Measurements from ENCODE around the gene DESI1.
A peak's percentile ranks its signal among the peaks of the same experiment; 100 is the strongest.
"Not testable (repeated sequence)": the region's sequence is repeated elsewhere in the genome, so short reads cannot be mapped to it uniquely, and the experiment has no call there.

The DESI1 gene

GRCh38 chr22:41595703-41596102, 25.1 kb downstream of the DESI1 start:
- Histone ChIP-seq H3K4me3 (ENCODE audit: low read length) (no peak overlapping the region), H3K27me3 (ENCODE audit: insufficient read depth, low read length) (no peaks in the 10 kb centered on the region), H3K9me3 (ENCODE audit: low read length) (no peaks in the 10 kb centered on the region), H3K36me3 (ENCODE audit: insufficient read depth, low read length) (peaks cover 6% of the 10 kb centered on the region), H2AFZ (ENCODE audit: low read depth, low read length) (no peak overlapping the region), H3K4me1 (ENCODE audit: insufficient read depth, low read length) (peaks cover 4% of the 10 kb centered on the region)

DNA sequence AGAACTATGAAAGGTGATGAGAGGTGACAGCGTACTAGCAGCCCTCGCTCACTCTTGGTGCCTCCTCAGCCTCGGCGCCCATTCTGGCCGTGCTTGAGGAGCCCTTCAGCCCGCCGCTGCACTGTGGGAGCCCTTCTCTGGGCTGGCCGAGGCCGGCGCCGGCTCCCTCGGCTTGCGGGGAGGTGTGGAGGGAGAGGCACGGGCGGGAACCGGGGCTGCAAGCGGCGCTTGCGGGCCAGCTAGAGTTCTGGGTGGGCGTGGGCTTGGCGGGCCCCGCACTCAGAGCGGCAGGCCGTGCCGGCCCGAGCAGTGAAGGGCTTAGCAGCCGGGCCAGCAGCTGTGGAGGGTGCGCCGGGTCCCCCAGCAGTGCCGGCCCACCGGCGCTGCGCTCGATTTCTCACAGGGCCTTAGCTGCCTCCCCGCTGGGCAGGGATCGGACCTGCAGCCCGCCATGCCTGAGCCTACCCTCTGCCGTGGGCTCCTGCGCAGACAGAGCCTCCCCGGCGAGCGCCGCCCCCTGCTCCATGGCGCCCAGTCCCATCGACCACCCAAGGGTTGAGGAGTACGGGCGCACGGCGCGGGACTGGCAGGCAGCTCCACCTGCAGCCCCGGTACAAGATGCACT, 27.4 kb downstream of the DESI1 start:
- peaks cover 11% of the 10 kb centered on the region for H3K4me1 ChIP-seq (ENCODE audit: insufficient read depth, low read length)
- not testable (repeated sequence) for H3K4me3 ChIP-seq (ENCODE audit: low read length); H3K9me3 ChIP-seq (ENCODE audit: low read length); H3K27me3 ChIP-seq (ENCODE audit: insufficient read depth, low read length); H2AFZ ChIP-seq (ENCODE audit: low read depth, low read length); H3K36me3 ChIP-seq (ENCODE audit: insufficient read depth, low read length)

DNA sequence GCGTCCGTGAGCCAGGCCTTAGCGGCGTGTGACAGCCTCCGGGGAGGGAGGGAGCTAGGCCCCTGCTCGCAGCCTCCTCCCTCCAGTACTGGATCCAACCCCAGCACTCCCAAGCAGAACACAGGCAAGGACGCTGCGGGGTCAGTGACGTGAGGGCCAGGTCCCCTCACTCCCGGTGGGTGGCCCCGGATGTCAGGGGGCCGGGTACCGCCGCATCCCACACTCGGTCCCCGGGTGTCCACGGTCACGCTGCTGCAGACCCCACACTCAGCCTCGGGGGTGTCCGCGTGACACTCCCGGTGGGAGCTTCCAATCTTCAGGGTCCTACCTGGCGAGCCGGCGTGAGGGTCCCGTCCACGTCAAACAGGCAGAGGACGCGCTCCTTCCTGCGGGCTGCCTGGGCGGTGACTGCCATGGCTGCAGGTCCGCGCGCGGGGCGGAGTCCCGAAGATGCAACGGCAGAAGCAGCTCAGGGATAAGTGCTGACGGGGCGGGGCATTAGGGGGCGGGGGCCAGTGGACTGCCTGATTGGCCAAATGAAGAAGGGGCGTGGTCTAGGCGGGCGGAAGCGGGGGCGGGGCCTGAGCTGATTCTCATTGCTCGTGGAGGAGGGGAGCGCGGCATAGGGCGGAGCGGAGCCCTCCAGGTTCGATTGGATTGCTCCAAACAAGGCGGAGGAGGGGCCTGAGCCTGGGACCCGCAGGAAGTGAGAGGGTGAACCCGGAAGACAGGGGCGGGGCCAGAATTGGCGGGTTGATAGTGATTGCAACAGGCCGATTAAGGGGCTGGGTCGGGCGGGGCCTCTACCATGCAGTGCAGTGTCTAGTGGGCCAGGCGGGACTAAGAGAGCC, 31.2 kb downstream of the DESI1 start, which contains the start of gene PMM1:
Gene PMM1, minus strand, starts transcription at position 450 of the 851 bp plus-strand sequence. Its CDS starts 35 bp downstream, at position 415.
- Histone ChIP-seq H3K27me3 (ENCODE audit: insufficient read depth, low read length) (no peaks in the 10 kb centered on the region), H3K4me3 (ENCODE audit: low read length) (peak within 1 kb of the TSS; percentile 77), H2AFZ (ENCODE audit: low read depth, low read length) (peak within 1 kb of the TSS; percentile 27), H3K36me3 (ENCODE audit: insufficient read depth, low read length) (peaks cover 4% of the 10 kb centered on the region), H3K4me1 (ENCODE audit: insufficient read depth, low read length) (peaks cover 10% of the 10 kb centered on the region), H3K9me3 (ENCODE audit: low read length) (no peaks in the 10 kb centered on the region)

DNA sequence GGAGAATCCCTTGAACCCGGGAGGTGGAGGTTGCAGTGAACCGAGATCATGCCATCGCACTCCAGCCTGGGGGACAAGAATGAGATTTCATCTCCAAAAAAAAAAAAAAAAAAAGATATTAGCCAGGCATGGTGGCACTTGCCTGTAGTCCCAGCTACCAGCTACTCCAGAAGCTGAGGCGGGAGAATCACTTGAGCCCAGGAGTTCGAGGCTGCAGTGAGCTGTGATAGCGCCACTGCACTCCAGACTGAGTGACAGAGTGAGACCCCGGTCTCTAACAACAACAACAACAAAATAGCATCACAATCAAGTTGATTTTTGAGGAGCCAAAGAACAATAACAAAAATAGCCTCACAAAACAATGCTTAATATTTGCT, 33.5 kb downstream of the DESI1 start:
- H3K9me3 ChIP-seq (ENCODE audit: low read length): no peaks in the 10 kb centered on the region
- H3K4me1 ChIP-seq (ENCODE audit: insufficient read depth, low read length): peaks cover 10% of the 10 kb centered on the region
- no peak overlapping the region for H2AFZ ChIP-seq (ENCODE audit: low read depth, low read length)
- peaks cover 10% of the 10 kb centered on the region for H3K36me3 ChIP-seq (ENCODE audit: insufficient read depth, low read length)
- no peaks in the 10 kb centered on the region for H3K27me3 ChIP-seq (ENCODE audit: insufficient read depth, low read length)
- H3K4me3 ChIP-seq (ENCODE audit: low read length): no peak overlapping the region

DNA sequence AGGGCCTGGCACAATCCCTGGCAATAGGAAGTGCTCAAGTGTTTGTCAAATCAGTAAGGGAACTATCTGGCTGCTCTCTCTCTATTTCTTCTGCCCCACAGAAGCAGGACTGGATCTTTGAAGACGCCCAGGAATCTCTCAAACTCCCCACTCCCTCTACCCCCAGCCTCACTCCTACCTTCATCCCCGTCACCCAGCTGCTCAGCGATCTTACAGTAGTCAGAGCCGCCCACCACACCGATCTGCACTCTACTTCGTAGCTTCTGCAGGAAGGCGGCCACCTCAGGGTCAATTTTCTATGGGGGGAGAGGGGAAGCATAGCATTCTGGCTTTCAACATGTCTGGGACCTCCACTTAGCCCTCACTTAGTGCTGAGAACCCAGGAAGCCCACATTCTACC, 34.9 kb downstream of the DESI1 start:
- Histone ChIP-seq H3K36me3 (ENCODE audit: insufficient read depth, low read length) (peaks cover 10% of the 10 kb centered on the region), H3K27me3 (ENCODE audit: insufficient read depth, low read length) (no peaks in the 10 kb centered on the region), H3K9me3 (ENCODE audit: low read length) (no peaks in the 10 kb centered on the region), H2AFZ (ENCODE audit: low read depth, low read length) (no peak overlapping the region), H3K4me1 (ENCODE audit: insufficient read depth, low read length) (peaks cover 10% of the 10 kb centered on the region), H3K4me3 (ENCODE audit: low read length) (no peak overlapping the region)

DNA sequence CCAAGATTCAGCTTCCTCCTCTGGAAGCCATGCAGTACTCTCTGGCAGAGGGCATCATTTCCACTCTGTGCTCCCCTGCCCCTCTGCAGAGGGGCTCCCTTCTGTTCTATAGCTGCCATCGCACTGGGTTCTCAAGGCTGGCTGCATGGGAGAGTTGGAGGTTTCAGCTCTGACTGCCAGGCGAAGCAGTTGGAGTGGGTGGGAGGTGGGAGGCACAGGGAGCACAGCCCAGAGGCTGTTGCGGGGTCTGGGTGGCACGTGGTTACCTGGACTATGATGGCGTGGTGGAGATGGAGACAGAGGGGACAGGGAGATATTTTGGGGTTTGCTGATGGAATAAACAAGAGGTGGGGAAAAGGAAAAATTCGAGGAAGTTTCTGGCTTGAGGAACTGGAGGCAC, 36.0 kb downstream of the DESI1 start:
- Histone ChIP-seq H3K36me3 (ENCODE audit: insufficient read depth, low read length) (peaks cover 13% of the 10 kb centered on the region), H3K4me1 (ENCODE audit: insufficient read depth, low read length) (peaks cover 8% of the 10 kb centered on the region), H3K27me3 (ENCODE audit: insufficient read depth, low read length) (no peaks in the 10 kb centered on the region), H3K9me3 (ENCODE audit: low read length) (no peaks in the 10 kb centered on the region), H2AFZ (ENCODE audit: low read depth, low read length) (no peak overlapping the region), H3K4me3 (ENCODE audit: low read length) (no peak overlapping the region)

DNA sequence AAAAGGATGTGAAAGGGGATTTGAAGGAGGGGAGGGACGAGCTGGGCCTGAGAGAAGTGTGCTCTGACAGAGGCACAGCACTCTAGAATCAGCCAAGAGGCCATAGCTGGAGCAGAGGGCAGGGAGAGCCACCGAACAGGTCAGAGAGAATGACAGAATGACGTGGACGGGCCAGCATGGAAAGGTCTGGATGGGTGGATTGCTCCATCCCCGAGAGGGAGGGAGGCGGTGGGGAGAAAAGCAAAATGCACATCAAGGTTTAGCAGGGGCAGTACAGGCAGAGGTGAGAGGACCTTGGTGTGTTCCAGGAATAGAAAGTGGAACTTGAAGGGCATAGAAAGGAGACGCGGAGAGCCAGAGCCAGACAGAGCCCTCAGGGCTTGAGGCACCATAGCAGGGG, 38.1 kb downstream of the DESI1 start:
- H3K4me1 ChIP-seq (ENCODE audit: insufficient read depth, low read length): no peaks in the 10 kb centered on the region
- no peak overlapping the region for H3K4me3 ChIP-seq (ENCODE audit: low read length)
- H3K9me3 ChIP-seq (ENCODE audit: low read length): no peaks in the 10 kb centered on the region
- no peaks in the 10 kb centered on the region for H3K27me3 ChIP-seq (ENCODE audit: insufficient read depth, low read length)
- no peak overlapping the region for H2AFZ ChIP-seq (ENCODE audit: low read depth, low read length)
- H3K36me3 ChIP-seq (ENCODE audit: insufficient read depth, low read length): peaks cover 24% of the 10 kb centered on the region

DNA sequence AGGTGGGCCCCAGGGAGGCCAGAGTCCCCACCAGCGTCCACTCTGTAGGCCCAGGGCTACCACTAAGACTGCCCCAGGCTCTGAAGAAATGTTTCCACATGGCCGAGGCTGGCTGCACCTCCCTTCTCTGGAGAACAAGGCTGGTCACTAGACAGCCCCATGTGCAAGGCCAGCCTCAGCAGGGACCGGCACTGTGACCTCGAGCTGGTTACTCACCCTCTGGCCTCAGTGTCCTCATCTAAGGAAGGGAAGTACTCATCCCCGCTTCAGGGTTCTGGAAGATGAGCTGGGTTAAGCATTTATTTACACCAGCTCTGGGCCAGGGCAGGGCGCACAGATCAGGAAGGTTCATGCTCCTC, 40.9 kb downstream of the DESI1 start:
- no peak overlapping the region for H2AFZ ChIP-seq (ENCODE audit: low read depth, low read length)
- H3K36me3 ChIP-seq (ENCODE audit: insufficient read depth, low read length): peaks cover 34% of the 10 kb centered on the region
- H3K4me3 ChIP-seq (ENCODE audit: low read length): no peak overlapping the region
- no peaks in the 10 kb centered on the region for H3K4me1 ChIP-seq (ENCODE audit: insufficient read depth, low read length)
- H3K27me3 ChIP-seq (ENCODE audit: insufficient read depth, low read length): no peaks in the 10 kb centered on the region
- H3K9me3 ChIP-seq (ENCODE audit: low read length): no peaks in the 10 kb centered on the region

DNA sequence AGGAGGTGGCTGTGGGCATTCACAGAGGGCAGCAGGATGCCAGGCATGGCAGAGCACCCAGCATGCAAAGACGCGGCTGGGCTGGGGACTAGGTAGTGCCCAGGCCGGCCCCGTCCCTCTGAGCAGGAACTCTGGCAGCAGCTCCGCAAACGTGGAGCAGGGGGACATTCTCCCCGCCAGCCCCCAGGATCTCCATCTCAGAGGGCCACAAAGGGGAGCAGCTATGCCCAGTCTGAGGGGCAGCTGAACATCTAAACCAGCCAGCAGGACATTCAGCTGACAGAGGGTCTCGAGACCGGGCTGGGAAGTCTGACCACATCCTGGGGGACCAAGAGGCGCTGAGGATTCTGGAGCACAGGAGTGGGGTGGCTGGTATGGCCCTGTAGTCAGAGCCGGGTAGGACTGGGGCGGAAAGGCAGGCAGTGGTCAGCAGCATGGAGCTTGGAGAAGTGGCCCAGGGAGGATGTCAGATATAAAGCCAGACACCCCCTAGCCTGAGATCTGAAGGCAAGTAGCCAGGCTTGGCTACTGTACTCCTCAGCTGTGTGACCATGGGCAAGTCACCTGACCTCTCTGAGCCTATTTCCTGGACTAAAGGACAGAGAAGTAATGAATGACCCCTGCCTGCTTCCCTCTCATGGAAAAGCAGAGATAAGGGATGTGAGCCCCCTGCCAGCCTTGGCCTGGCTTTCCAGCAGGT, 41.4 kb downstream of the DESI1 start:
- H3K27me3 ChIP-seq (ENCODE audit: insufficient read depth, low read length): no peaks in the 10 kb centered on the region
- H2AFZ ChIP-seq (ENCODE audit: low read depth, low read length): no peak overlapping the region
- H3K4me3 ChIP-seq (ENCODE audit: low read length): no peak overlapping the region
- H3K36me3 ChIP-seq (ENCODE audit: insufficient read depth, low read length): peaks cover 30% of the 10 kb centered on the region
- no peaks in the 10 kb centered on the region for H3K9me3 ChIP-seq (ENCODE audit: low read length)
- no peaks in the 10 kb centered on the region for H3K4me1 ChIP-seq (ENCODE audit: insufficient read depth, low read length)

DNA sequence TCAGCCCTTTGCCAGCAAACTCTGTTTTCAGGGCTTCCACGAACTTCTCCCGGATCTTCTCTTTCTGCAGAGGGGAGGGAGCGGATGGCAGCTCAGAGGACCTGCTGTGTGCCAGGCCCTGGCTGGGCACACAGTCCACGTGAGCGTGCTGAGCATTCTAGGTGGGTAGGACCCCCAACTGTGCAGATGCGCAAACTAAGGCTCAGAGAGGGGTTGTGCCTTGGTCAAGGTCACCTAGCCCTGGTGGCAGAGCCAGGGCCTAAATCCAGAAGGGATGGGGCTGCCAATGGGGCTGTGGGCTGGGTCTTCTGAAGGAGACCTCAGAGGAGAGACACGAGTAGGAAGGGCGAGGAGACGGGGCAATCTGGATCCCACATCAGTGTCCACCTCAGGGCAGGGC, 42.0 kb downstream of the DESI1 start:
- Histone ChIP-seq H3K36me3 (ENCODE audit: insufficient read depth, low read length) (peaks cover 27% of the 10 kb centered on the region), H3K9me3 (ENCODE audit: low read length) (no peaks in the 10 kb centered on the region), H2AFZ (ENCODE audit: low read depth, low read length) (no peak overlapping the region), H3K4me1 (ENCODE audit: insufficient read depth, low read length) (no peaks in the 10 kb centered on the region), H3K27me3 (ENCODE audit: insufficient read depth, low read length) (no peaks in the 10 kb centered on the region), H3K4me3 (ENCODE audit: low read length) (no peak overlapping the region)

DNA sequence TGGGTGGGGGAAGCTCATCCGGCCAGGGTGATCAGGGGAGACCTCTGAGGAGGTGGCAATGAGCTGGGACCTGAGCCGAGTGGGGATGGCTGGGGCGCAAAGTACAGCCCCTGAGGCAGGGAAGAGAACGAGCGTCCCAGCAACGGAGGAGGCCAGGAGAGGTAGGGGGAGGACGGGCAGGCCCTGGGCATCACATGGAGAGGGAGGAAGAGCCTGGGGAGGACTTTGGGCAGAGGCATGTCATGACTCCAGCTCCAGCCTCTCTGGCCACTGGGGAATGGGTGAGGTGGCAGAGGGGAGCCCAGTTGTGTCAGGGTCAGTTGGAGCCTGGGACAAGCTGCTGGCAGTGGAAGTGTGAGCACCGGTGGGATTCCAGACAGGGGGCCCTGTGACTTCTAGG, 42.7 kb downstream of the DESI1 start:
- Histone ChIP-seq H3K27me3 (ENCODE audit: insufficient read depth, low read length) (no peaks in the 10 kb centered on the region), H3K4me1 (ENCODE audit: insufficient read depth, low read length) (no peaks in the 10 kb centered on the region), H3K9me3 (ENCODE audit: low read length) (no peaks in the 10 kb centered on the region), H3K4me3 (ENCODE audit: low read length) (no peak overlapping the region), H2AFZ (ENCODE audit: low read depth, low read length) (no peak overlapping the region), H3K36me3 (ENCODE audit: insufficient read depth, low read length) (peaks cover 27% of the 10 kb centered on the region)

- H3K27me3 ChIP-seq (ENCODE audit: insufficient read depth, low read length): no peaks in the 10 kb centered on the region
- no peaks in the 10 kb centered on the region for H3K4me1 ChIP-seq (ENCODE audit: insufficient read depth, low read length)
- no peaks in the 10 kb centered on the region for H3K9me3 ChIP-seq (ENCODE audit: low read length)
- H2AFZ ChIP-seq (ENCODE audit: low read depth, low read length): no peak overlapping the region
- H3K4me3 ChIP-seq (ENCODE audit: low read length): no peak overlapping the region
- peaks cover 25% of the 10 kb centered on the region for H3K36me3 ChIP-seq (ENCODE audit: insufficient read depth, low read length)
Observed at GRCh38 chr22:41576877-41577276, 44.0 kb downstream of the DESI1 start.

- Histone ChIP-seq H3K27me3 (ENCODE audit: insufficient read depth, low read length) (no peaks in the 10 kb centered on the region), H3K9me3 (ENCODE audit: low read length) (no peaks in the 10 kb centered on the region), H2AFZ (ENCODE audit: low read depth, low read length) (no peak overlapping the region), H3K4me3 (ENCODE audit: low read length) (no peak overlapping the region), H3K4me1 (ENCODE audit: insufficient read depth, low read length) (no peaks in the 10 kb centered on the region), H3K36me3 (ENCODE audit: insufficient read depth, low read length) (peaks cover 25% of the 10 kb centered on the region)
Observed at GRCh38 chr22:41575533-41575932, 45.3 kb downstream of the DESI1 start.

Measured in neuron (in vitro differentiated cells).